ENCODE data around the gene TMEM244. TPM values are rescaled to one million over a fixed set of nuclear protein-coding genes. Genes with fewer than 3 reads are reported as not detected.
"Not testable (repeated sequence)": the region's sequence is repeated elsewhere in the genome, so short reads cannot be mapped to it uniquely, and the experiment has no call there.

The TMEM244 gene
- total RNA-seq, 2 donors from 2014 or later, result not detected

DNA sequence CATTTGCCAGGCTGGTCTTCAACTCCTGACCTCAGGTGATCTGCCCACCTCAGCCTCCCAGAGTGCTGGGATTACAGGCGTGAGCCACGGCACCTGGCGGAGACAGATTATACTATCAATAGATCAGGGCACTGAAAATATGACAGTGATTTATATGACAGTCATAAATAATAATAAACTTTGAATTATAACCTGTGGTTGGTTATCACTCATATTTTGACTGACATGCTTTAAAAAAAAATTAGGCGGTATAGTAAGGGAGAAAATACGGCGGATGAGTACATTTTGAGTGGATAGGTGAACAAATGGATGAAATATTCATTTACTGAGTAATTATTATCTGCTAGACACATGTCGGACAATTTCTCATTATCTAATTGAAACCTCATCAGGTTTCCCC lies 28.8 kb downstream of the TMEM244 start:
- DNase-seq, result no peak
- no peak for ATAC-seq
- intact Hi-C loops (cut with DNase I), result no loop called here

DNA sequence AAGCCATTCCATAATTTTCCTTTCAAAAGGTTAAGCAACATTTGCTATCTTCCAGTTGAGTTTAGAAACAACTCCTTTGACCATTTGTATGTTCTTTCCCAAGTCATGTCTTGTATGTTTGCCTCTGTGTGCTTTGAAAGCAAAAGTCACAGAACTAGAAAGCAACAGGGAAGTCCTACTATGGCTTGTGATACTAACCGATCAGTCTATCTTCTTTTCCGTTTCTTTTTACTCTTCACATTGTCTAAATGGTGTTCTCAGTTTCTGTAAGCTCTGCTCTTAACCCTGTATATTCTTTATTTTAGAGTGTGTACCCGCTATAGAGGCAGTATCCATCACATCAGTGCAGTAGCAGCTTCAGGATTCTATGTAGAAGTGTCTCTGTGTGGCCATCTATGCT lies 32.9 kb downstream of the TMEM244 start:
- no peak for DNase-seq
- intact Hi-C loops (cut with DNase I), result no loop called here
- no peak for ATAC-seq

- DNase-seq (no peak), ATAC-seq (no peak)
- intact Hi-C loops (cut with DNase I), result no loop called here
Observed at GRCh38 chr6:129818251-129818650, 42.9 kb downstream of the TMEM244 start.

DNA sequence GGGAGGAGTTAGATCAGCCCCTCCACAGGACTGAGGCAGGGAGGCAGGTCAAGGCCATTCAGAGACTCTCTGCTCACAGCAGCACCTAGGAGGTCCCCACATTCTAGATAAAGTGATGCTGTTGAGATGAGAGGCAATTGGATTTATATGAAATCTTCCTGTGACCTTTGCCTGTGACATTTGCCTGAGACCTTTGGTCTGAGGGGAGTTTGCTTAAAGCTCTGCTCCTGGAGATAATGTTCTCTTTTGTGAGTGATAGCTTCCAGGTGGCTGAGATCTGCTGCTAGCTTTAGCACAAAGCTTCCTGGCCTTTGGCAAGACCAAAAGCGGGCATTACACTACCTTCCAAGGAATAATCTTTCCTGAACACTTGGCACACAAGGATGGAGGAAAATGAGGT lies 43.3 kb downstream of the TMEM244 start:
- DNase-seq, result no peak
- intact Hi-C loops (cut with DNase I), result no loop called here
- ATAC-seq, result no peak

- no peak for ATAC-seq
- no peak for DNase-seq
- intact Hi-C loops (cut with DNase I), result no loop called here
Observed at GRCh38 chr6:129817332-129817731, 43.8 kb downstream of the TMEM244 start.

DNA sequence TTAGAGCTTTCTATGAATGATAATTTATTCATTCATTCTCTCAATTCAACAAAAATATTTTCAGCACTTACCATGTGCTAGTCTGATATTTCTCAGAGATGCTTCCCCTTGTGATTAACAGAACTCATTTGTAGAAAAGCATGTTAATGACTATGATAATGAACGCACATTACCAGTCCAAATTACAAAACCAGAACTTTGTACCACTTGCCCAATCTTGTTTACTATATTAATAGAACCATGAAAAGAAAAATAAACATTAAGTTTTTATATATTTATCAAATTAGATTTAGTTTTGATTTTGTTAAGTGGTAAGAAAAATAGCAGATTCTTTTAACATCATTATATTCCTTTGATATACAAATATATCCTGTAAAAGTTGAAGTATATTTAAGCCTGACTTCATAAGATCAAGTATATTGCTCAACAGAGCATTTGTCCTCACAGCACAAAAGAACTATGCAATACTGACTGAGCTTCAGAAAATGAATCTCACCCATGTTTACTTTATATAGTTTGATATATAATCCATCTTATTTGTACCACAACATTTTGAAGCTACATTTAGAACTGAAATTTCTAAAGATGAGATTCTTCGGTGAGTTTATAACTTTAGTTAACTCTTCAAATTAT lies 48.9 kb downstream of the TMEM244 start:
- ATAC-seq (no peak), DNase-seq (no peak)
- intact Hi-C loops (cut with DNase I), result no loop called here

DNA sequence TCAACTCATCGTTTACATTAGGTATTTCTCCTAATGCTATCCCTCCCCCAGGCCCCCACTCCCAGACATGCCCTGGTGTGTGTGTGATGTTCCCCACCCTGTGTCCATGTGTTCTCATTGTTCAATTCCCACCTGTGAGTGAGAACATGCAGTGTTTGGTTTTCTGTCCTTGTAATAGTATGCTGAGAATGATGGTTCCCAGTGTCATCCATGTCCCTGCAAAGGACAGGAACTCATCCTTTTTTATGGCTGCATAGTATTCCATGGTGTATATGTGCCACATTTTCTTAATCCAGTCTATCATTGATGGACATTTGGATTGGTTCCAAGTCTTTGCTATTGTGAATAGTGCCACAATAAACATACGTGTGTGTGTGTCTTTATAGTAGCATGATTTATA lies 54.0 kb downstream of the TMEM244 start:
- ATAC-seq; intact Hi-C loops (cut with DNase I); DNase-seq: not testable (repeated sequence)

DNA sequence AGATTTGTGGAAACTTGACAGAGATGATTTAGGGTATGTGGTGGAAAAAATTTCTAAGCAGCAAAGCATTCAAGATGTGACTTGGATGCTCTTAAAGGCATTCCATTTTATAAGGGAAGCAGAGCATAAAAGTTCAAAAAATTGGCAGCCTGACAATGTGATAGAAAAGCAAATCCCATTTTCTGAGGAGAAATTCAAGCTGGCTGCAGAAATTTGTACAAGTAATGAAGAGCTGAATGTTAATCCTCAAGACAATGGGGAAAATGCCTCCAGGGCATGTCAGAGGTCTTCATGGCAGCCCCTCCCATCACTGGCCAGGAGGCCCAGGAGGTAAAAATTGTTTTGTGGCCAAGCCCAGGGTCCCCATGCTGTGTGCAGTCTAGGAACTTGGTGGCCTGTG lies 58.2 kb downstream of the TMEM244 start:
- DNase-seq; ATAC-seq; intact Hi-C loops (cut with DNase I): not testable (repeated sequence)

GRCh38 chr6:129801909-129802308 lies 59.2 kb downstream of the TMEM244 start:
- no peak for DNase-seq
- no peak for ATAC-seq
- intact Hi-C loops (cut with DNase I), result no loop called here

DNA sequence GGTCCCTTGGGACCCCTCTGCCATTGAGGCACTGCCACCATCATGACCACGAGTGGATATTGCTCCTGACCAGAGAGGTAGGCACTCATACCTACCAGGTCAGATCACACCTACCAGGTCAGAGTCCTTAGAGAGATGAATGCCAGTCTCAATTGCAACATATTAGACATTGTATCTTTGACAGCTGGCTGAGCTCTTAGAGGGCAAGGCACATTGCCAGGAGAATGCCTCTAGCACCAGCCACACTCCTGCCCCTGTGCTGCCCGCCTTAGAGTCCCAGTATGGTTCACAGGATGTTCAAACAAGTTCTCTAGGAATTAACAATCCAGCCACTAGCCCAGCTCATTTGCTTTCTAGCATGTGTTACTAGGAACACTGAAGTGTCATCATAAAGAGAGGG lies 65.9 kb downstream of the TMEM244 start:
- ATAC-seq (no peak), DNase-seq (no peak)
- intact Hi-C loops (cut with DNase I), result no loop called here

- ATAC-seq, result no peak
- intact Hi-C loops (cut with DNase I), result no loop called here
- DNase-seq, result no peak
Observed at GRCh38 chr6:129793447-129793846, 67.7 kb downstream of the TMEM244 start.

DNA sequence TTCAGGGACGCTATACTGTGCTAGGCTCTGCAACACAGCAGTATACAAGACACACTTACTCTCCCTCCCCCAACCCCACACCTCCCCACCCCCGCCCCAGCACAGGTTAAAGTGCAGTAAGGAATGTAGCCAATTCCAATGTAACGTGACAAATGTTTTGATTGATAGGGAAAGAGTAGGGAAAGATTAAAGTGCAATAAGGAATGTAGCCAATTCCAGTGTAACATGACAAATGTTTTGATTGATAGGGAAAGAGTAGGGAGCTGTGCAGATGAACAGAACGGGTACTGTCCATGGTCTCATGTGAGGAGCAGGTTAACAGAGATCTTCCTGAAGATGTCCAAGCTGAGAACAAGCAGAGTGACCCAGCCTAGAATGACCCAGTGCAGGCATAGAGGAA lies 69.1 kb downstream of the TMEM244 start:
- no peak for ATAC-seq
- intact Hi-C loops (cut with DNase I), result no loop called here
- no peak for DNase-seq

DNA sequence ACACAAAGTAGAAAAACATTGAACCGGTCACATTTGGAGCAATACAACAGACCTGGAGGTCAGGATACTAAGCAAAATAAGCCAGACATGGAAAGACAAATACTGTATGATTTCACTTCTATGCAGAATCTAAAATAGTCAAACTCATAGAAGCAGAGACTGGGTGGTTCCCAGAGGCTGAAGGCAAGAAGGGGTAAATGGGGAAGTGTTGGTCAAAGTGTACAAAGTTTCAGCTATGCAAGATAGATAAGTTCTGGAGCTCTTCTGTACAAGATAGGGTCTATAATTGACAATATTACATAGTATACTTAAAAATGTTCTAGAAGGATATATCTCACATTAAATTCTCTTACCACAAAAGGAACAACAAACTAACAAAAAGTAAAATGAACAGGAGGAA lies 70.3 kb downstream of the TMEM244 start:
- no peak for ATAC-seq
- no peak for DNase-seq
- intact Hi-C loops (cut with DNase I), result no loop called here

- DNase-seq (no peak), ATAC-seq (no peak)
- intact Hi-C loops (cut with DNase I), result no loop called here
Observed at GRCh38 chr6:129789974-129790373, 71.1 kb downstream of the TMEM244 start.

- ATAC-seq, result no peak
- DNase-seq, result no peak
- intact Hi-C loops (cut with DNase I), result no loop called here
Observed at GRCh38 chr6:129787816-129788215, 73.3 kb downstream of the TMEM244 start.

- intact Hi-C loops (cut with DNase I), result no loop called here
- ATAC-seq, result no peak
- DNase-seq, result no peak
Observed at GRCh38 chr6:129786548-129786947, 74.6 kb downstream of the TMEM244 start.

GRCh38 chr6:129785756-129786135 lies 75.4 kb downstream of the TMEM244 start:
- no peak for DNase-seq
- intact Hi-C loops (cut with DNase I), result no loop called here
- no peak for ATAC-seq

DNA sequence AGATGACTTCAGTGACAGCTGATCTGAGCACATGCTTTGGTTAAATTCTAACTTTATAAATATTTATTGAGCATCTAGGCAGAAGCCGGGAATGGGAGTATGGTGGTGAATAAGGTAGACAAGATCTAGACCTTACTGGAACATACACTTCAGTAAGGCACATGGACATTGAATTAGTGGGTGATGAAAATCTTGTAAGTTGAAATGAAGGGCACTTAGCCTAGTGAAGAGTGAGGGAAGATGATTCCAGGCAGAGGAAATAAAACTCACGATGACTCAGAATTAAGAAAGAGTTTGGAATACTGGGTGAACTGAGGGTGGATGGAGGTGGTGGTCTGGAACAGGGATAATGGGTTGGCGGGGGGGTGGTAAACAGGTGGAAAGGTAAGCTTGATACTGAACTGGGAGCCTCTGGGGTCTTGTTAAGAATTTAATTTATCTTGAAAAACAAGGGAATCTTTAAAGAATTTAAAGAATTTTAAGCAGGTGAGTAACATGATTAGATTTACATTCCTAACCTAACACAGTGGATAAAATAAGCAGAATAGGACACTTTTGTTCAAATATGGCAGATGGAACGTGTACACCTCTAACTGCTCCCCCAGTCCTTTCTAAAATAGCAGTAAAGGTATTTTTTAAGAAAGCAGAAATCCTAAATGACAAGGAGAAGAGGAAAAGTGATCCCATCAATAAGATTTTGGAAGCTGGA lies 75.9 kb downstream of the TMEM244 start:
- no peak for DNase-seq
- no peak for ATAC-seq
- intact Hi-C loops (cut with DNase I), result no loop called here
